GM18502 (cell line): ENCODE measurements around the gene MYBBP1A.

Source experiments
- ATAC-seq: cut with Tn5 transposase; IDR thresholded peaks from one replicate; pipeline ENCODE4 v1.9.1; 2021; ENCODE audit warnings: mild to moderate bottlenecking; ENCODE audit not compliant: unreplicated experiment, poor library complexity

MYBBP1A gene

DNA sequence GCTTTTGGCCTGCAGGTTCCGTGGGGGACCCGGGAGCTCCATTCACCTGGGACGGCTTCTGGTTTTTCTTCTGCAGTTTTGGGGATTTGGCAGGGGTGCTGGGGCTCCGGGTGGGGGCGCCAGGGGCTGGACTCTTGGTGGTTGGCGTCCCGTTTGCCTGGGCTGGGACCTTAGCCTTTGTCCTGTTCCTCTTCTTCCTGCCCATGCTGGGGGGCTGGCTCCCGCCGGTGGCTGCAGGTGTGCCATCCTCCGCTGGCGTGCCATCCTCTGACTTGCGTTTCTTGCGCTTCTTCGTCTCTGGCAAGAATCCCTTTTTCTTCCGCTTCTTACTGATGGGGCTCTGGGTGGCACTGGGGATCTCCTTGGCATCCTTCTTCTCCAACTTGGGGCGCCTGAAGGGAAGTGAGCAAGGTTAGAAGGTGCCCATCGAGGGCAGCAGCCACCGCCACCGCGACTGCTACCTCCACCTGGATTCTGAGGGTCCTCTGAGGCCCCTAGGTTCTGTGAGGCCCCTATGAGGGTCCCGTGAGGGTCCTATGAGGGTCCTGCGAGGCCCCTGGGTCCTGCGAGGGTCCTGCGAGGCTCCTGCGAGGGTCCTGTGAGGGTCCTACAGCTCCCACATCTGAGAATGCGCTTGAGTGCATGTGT lies 15.5 kb downstream of the MYBBP1A start:
- ATAC-seq, result no peak

DNA sequence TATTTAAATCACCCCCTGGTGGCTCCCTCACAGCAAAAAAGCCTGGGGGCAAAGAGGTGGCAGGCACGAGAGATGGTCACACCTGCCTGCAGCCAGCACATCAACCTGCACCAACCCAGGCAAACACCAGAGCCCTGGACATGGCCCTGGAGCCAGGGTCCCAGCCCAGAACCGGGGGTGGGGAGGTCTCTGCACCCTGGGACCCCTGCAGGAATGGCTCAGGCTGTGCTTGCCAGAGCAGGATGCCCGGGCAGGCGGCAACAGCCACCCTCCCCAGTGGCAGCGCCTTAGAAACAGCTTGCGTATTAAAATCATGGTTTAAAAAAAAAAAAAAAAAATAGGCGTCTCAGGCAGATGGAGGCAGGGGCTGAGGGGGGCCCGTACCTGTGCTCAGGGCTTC lies 16.2 kb downstream of the MYBBP1A start:
- no peak for ATAC-seq

GRCh38 chr17:4538236-4539002 lies 16.8 kb downstream of the MYBBP1A start:
- ATAC-seq, result no peak

DNA sequence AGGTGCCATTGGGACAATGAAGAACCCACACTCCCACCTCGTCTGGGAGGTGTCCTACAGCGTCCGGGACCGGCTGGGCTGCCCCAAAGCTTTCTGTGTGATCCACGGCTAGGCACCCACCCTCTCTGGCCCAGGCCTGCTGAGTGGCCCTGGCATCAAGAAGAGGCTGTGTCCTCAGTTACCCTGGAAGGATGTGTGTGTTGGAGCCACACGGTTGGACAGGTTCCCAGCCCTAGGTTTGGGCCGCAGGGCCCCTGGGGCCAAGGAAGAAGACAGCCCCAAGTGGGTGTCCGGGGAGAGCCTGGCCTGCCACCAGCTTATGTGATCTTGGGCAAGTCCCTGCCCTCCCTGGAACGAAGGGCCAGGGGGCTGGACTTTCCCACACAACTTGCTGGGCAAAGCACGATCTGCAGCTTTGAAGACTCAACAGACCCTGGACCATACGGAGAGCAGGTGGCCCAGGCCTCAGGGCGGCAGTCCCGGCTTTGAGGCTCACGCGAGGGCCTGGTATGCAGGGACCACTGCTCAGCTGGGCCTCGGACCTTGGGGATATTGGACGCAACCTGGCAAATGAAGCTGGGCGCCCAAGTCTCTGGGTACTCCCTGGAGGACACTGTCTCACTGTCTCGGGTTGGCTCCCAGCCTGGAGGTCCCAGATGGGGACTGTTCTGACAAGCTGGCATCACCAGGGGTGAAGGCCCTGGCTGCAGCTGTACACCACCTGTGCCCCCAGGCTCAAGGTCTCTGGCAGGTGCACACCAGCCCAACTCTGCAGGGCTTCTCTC lies 17.5 kb downstream of the MYBBP1A start:
- ATAC-seq, result no peak

DNA sequence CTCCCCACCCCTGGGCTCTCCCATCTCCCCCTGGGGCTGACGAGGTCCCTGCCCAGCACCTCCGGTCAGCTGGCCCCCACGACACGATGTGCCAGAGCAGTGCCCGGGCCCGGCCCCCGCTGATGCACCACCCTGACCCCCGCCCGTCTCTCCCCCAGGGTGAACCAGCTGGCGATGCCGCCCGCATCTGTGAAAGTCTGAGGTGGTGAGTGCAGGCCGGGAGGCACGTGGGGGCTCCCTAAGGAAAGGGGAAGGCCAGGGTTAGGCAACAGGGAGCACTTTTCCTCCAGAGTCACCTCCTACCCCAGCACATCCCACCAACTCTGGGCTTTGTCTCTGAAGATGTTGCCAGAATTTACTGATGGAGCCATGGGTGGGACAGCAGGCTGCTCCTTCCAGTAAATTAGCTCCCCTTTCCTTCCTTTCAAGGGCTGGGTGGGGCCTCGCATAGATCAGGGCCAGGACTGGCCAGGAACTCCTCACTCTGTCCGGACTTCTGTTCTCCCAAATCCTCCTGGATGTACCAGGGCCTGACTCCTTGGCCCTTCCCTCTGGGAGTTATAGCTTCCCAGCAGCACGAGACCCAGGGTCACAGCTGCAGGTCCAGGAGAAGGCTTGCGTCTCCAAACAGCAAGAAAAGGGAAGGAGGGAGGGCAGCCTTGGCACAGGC lies 18.3 kb downstream of the MYBBP1A start:
- ATAC-seq, result no peak

DNA sequence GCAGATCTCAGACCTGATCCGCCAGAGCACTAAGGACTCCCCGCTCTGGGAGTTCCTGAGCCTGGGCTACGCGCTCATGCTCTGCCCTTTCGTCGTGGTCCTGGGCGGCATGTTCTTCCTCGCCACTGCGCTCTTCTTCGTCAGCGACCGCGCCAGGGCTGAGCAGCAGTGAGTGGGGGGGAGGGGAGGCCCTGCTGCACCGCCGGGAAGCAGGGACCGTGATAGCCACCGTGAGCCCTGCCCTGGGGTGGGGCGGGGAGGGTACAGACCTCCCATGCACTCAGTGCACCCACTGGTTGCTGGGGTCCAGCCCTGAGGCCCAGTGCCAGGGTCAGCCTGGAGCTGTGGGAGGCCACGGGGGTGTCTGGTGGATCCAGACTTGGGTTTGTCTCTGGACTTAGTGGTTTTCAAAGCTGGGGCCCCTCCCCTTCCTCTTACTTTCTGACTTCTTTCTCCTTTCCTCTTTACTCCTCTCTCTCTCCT lies 18.9 kb downstream of the MYBBP1A start:
- no peak for ATAC-seq

GRCh38 chr17:4535667-4536258 lies 19.4 kb downstream of the MYBBP1A start:
- ATAC-seq, result no peak

DNA sequence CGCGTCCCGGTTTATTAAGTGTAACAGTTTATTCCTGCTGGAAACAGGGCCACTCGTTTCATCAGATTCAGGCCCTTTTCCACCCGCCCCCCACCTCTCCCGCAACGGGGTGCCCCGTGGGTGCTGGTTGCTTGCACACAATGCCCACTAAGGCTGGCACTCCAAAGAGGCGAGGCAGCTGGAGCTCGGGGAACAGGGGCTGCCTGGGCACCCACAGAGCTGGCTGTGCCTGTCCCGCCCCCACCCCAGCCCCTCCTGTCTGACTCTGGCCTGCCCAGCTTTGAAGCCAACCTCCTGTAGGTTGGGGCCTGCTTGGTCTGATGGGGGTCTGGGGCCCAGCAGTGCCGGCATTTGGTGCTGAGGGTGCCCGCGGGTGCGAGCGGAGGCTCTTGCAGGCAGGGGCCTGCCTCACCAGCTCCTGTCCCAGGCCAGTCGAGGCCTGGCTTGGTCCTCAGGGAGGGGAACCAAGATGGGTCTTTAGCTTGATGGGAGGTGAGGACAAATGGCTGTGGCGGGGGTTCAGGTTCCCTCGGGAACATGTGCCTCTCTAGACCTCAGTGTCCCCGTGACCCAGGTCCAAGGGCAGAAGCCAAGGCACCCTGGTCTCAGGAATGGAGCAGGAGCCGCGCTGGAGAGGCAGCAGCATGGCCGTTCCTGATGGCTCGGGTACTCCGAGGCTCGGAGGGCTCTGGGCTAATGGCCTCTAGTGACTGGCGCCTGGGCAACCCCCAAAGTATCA lies 20.1 kb downstream of the MYBBP1A start:
- no peak for ATAC-seq

- ATAC-seq, result no peak
Measured at GRCh38 chr17:4534515-4534914, 20.7 kb downstream of the MYBBP1A start.

DNA sequence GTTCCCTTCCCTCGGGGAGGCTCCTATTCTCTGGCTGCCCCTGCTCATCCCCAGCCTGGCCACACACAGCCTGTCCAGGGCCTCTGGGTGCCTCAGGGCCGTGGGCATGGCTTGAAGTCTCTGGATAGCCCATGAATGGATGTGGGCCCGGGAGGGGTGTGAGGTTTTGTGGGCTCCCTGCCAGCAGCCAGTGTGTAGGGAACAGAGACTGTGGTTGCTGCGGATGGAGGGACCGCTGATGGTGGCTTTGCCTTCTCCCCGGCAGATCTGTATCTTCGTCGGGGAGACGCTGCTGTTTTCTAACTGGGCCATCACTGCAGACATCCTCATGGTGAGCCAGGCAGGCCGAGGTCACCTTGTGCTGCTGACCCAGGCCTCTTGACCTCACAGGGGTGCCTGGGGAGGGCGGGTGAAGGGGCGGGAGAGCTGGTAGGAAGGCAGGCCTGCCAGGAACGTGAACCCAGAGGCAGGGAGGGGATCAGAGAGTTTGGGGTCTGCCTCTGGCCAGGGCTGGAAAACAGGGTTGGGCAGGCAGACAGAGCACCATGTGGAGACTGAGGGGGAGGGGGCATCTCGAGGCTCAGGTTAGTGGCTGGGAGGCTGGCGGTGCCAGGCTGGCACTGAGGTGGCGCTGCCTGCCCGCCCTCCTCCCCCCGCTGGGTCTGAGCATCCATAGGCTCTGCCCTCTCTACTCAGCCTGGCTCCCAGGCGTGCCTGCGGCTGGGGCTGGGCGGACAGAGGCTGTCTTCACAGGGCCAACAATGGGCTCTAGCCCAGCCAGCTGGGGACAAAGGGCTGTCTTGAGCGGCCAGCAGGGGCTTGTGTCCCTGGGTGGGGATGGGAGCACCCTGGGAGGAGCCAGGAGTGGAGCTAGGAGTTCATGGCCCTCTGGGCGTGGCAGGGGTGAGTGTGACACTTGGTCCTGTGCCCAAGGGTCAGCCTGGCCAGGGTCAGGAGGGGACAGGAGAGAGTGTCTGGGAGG lies 21.4 kb downstream of the MYBBP1A start:
- no peak for ATAC-seq

DNA sequence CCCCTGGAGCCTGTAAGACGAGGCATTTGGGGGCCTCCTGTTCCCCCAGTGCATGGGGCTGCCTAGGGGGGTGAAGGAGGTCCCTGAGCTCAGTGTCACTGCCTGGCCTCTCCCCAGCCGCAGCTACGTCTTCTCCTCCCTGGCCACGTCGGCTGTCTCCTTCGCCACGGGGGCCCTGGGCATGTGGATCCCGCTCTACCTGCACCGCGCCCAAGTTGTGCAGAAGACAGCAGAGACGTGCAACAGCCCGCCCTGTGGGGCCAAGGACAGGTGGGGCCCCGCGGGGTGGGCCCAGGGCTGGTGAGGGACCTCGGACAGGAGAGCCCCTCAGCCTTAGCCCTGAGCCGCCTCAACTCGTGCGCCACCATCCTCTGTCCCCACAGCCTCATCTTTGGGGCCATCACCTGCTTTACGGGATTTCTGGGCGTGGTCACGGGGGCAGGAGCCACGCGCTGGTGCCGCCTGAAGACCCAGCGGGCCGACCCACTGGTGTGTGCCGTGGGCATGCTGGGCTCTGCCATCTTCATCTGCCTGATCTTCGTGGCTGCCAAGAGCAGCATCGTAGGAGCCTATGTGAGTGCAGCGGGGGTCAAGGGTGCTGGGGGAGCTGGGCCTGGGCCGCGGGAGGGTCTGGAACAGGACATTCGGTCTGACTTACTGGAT lies 22.2 kb downstream of the MYBBP1A start:
- ATAC-seq, result no peak

GRCh38 chr17:4531988-4532736 lies 23.0 kb downstream of the MYBBP1A start:
- no peak for ATAC-seq

DNA sequence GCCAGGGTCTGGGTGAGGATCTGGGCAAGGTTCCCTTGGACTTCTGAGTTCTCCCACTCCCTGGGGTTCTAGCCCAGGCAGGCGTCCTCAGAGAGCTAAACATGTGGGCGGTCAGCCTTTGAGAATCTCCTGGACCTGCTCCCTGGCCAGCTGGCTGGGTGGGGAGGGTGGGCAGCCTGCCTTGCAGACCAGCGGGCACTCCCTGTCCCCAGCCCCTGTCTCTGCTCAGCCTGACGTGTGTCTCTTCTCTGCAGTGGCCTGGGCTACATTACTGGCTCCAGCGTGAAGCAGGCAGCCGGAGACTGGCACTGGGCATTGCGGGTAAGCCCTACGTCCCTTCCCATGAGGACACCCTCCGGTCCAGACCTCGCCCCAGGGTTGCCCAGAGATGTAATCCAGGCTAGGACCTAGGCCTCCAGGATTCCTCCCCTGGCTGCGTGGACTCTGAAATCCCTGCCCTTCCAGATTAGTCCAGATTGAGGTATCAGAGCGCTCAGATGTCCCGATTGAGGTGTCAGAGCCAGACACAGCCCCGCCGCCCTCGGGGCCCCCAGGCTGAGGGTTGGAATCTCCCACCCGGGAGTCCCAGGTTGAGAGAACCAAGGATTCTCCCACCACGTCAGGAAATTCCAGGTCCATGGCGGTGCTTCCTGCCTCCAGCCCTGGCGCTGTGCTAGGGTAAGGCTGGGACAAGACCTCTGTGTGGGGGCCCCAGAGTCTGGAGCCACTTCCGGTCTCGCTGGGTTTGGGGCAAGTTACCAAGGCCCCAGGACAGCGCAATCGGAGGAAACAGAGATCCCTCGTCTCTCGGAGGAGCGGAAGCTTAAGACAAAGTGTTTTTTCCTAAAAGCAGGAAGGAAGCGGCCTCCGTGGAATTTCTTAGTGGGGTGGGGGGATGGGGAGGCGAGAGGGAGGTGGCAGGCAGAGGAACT lies 24.1 kb downstream of the MYBBP1A start:
- ATAC-seq, result no peak

- ATAC-seq, result no peak
Measured at GRCh38 chr17:4529533-4530152, 25.5 kb downstream of the MYBBP1A start.

- no peak for ATAC-seq
Measured at GRCh38 chr17:4527566-4528125, 27.5 kb downstream of the MYBBP1A start.
